Ectodermal cell (in vitro differentiated cells): ENCODE measurements around the gene DDX4.

Experiments
- H3K27ac ChIP-seq: 2 replicates; pipeline ENCODE4 v1.7.0; 2013; ENCODE audit warnings: mild to moderate bottlenecking, low read depth, low read length; ENCODE audit not compliant: insufficient read depth, poor library complexity, severe bottlenecking
- H3K27me3 ChIP-seq: 2 replicates; pipeline ENCODE4 v1.7.0; 2013; ENCODE audit warnings: mild to moderate bottlenecking, low read length; ENCODE audit not compliant: insufficient read depth, control insufficient read depth, poor library complexity, severe bottlenecking
- H3K36me3 ChIP-seq: one replicate; pipeline ENCODE4 v1.7.0; 2013; ENCODE audit warnings: low read length; ENCODE audit not compliant: control insufficient read depth, insufficient read depth
- H3K4me1 ChIP-seq: one replicate; pipeline ENCODE4 v1.7.0; 2013; ENCODE audit warnings: low read length; ENCODE audit not compliant: control insufficient read depth, insufficient read depth
- H3K4me3 ChIP-seq: 2 replicates; pipeline ENCODE4 v1.7.0; 2013; ENCODE audit warnings: low read depth, low read length, control low read depth; ENCODE audit not compliant: insufficient read depth
- H3K9me3 ChIP-seq: 2 replicates; pipeline ENCODE4 v1.7.0; 2013; ENCODE audit warnings: mild to moderate bottlenecking, low read length, moderate library complexity; ENCODE audit not compliant: control insufficient read depth
- WGBS, 2 experiments: methylation state at CpG; one replicate each; pipeline ENCODE4 v1.1.7; 2013; ENCODE audit warnings: missing lambda C conversion rate in 2 of 2; 5-methylcytosine and 5-hydroxymethylcytosine counted together

DDX4 gene

GRCh38 chr5:55720188-55720703, 17.6 kb upstream of the DDX4 start:
- WGBS, 2 experiments: 95% methylated on average over 3 of the region's 3 CpGs
- Histone ChIP-seq H3K4me1 (no peaks in the 10 kb centered on the region), H3K36me3 (no peaks in the 10 kb centered on the region), H3K27me3 (no peaks in the 10 kb centered on the region), H3K27ac (no peak overlapping the region), H3K4me3 (no peak overlapping the region), H3K9me3 (no peaks in the 10 kb centered on the region)

GRCh38 chr5:55724281-55724680, 13.6 kb upstream of the DDX4 start:
- no peaks in the 10 kb centered on the region for H3K36me3 ChIP-seq
- no peaks in the 10 kb centered on the region for H3K27me3 ChIP-seq
- H3K4me3 ChIP-seq: no peak overlapping the region
- H3K9me3 ChIP-seq: no peaks in the 10 kb centered on the region
- H3K27ac ChIP-seq: no peak overlapping the region
- WGBS, 2 experiments: 91 to 95% methylated on average over 4 of the region's 4 CpGs
- H3K4me1 ChIP-seq: no peaks in the 10 kb centered on the region

- H3K9me3 ChIP-seq: no peaks in the 10 kb centered on the region
- 91 to 94% methylated on average over 3 of the region's 3 CpGs for WGBS, 2 experiments
- no peaks in the 10 kb centered on the region for H3K27me3 ChIP-seq
- no peaks in the 10 kb centered on the region for H3K36me3 ChIP-seq
- H3K27ac ChIP-seq: no peak overlapping the region
- no peak overlapping the region for H3K4me3 ChIP-seq
- H3K4me1 ChIP-seq: no peaks in the 10 kb centered on the region
Observed at GRCh38 chr5:55731848-55732247, 6.0 kb upstream of the DDX4 start.

- H3K4me1 ChIP-seq: no peaks in the 10 kb centered on the region
- no peak overlapping the region for H3K4me3 ChIP-seq
- H3K36me3 ChIP-seq: no peaks in the 10 kb centered on the region
- H3K9me3 ChIP-seq: no peaks in the 10 kb centered on the region
- no peak overlapping the region for H3K27ac ChIP-seq
- H3K27me3 ChIP-seq: no peaks in the 10 kb centered on the region
Observed at GRCh38 chr5:55732585-55732984, 5.3 kb upstream of the DDX4 start.

- no peak overlapping the region for H3K4me3 ChIP-seq
- no peaks in the 10 kb centered on the region for H3K4me1 ChIP-seq
- H3K9me3 ChIP-seq: no peaks in the 10 kb centered on the region
- 43% methylated on average over 1 of the region's 1 CpG; no CpG with 5 or more reads in 1 of the 2 experiments for WGBS, 2 experiments
- H3K36me3 ChIP-seq: no peaks in the 10 kb centered on the region
- no peaks in the 10 kb centered on the region for H3K27me3 ChIP-seq
- H3K27ac ChIP-seq: no peak overlapping the region
Observed at GRCh38 chr5:55734658-55735057, 3.2 kb upstream of the DDX4 start.

- Histone ChIP-seq H3K4me3 (no peak overlapping the region), H3K4me1 (no peaks in the 10 kb centered on the region), H3K27ac (no peak overlapping the region), H3K36me3 (no peaks in the 10 kb centered on the region), H3K9me3 (no peaks in the 10 kb centered on the region), H3K27me3 (no peaks in the 10 kb centered on the region)
- WGBS, 2 experiments: 91 to 92% methylated on average over 3 of the region's 3 CpGs
Observed at GRCh38 chr5:55742778-55743177, 4.9 kb downstream of the DDX4 start.

- 100% methylated on average over 1 to 2 of the region's 2 CpGs for WGBS, 2 experiments
- Histone ChIP-seq H3K4me3 (no peak overlapping the region), H3K27me3 (no peaks in the 10 kb centered on the region), H3K9me3 (no peaks in the 10 kb centered on the region), H3K36me3 (no peaks in the 10 kb centered on the region), H3K27ac (no peak overlapping the region), H3K4me1 (no peaks in the 10 kb centered on the region)
Observed at GRCh38 chr5:55747778-55748318, 10.0 kb downstream of the DDX4 start.

GRCh38 chr5:55749387-55749786, 11.5 kb downstream of the DDX4 start:
- WGBS, 2 experiments: 65 to 74% methylated on average over 2 of the region's 2 CpGs
- Histone ChIP-seq H3K27me3 (no peaks in the 10 kb centered on the region), H3K9me3 (no peaks in the 10 kb centered on the region), H3K36me3 (no peaks in the 10 kb centered on the region), H3K4me1 (no peaks in the 10 kb centered on the region), H3K4me3 (no peak overlapping the region), H3K27ac (no peak overlapping the region)

- Histone ChIP-seq H3K9me3 (no peaks in the 10 kb centered on the region), H3K36me3 (no peaks in the 10 kb centered on the region), H3K4me1 (no peaks in the 10 kb centered on the region), H3K27me3 (no peaks in the 10 kb centered on the region), H3K4me3 (no peak overlapping the region), H3K27ac (no peak overlapping the region)
- 80 to 81% methylated on average over 2 to 3 of the region's 3 CpGs for WGBS, 2 experiments
Observed at GRCh38 chr5:55750063-55750462, 12.2 kb downstream of the DDX4 start.

- Histone ChIP-seq H3K4me3 (no peak overlapping the region), H3K9me3 (no peaks in the 10 kb centered on the region), H3K36me3 (no peaks in the 10 kb centered on the region), H3K4me1 (no peaks in the 10 kb centered on the region), H3K27ac (no peak overlapping the region), H3K27me3 (no peaks in the 10 kb centered on the region)
- WGBS, 2 experiments: 88% methylated on average over 2 of the region's 3 CpGs; no CpG with 5 or more reads in 1 of the 2 experiments
Observed at GRCh38 chr5:55750499-55750898, 12.6 kb downstream of the DDX4 start.

GRCh38 chr5:55758231-55758630, 20.4 kb downstream of the DDX4 start:
- no peaks in the 10 kb centered on the region for H3K9me3 ChIP-seq
- no peak overlapping the region for H3K27ac ChIP-seq
- WGBS, 2 experiments: 92 to 100% methylated on average over 1 of the region's 1 CpG
- H3K27me3 ChIP-seq: no peaks in the 10 kb centered on the region
- H3K4me1 ChIP-seq: no peaks in the 10 kb centered on the region
- H3K36me3 ChIP-seq: no peaks in the 10 kb centered on the region
- no peak overlapping the region for H3K4me3 ChIP-seq
